Right lobe of liver (tissue), 4 donors: ENCODE data around the gene HOXA11.

Source experiments
- POLR2A ChIP-seq: fragments of 450-650 bp; IDR thresholded peaks from one replicate; pipeline ENCODE4 v1.6.1; 2017; ENCODE audit warnings: antibody characterized with exemption, mild to moderate bottlenecking
- TF ChIP-seq, protein P1 (sequence below), 4 donors: fragments of 200-600 bp in 3 of 4; fragments of 450-650 bp in 1 of 4; IDR thresholded peaks; one replicate each; pipeline versions ENCODE4 v1.5.1 to v1.8.0; 2016 to 2022; ENCODE audit warnings: antibody characterized with exemption in 4 of 4, mild to moderate bottlenecking in 2 of 4
- donor health status: DM: no; HTN: no; CAD: no.
- donor health status: DM: no; HTN: no; CAD: no.
- donor health status: DM: no; HTN: yes; CAD: no.

DNA sequence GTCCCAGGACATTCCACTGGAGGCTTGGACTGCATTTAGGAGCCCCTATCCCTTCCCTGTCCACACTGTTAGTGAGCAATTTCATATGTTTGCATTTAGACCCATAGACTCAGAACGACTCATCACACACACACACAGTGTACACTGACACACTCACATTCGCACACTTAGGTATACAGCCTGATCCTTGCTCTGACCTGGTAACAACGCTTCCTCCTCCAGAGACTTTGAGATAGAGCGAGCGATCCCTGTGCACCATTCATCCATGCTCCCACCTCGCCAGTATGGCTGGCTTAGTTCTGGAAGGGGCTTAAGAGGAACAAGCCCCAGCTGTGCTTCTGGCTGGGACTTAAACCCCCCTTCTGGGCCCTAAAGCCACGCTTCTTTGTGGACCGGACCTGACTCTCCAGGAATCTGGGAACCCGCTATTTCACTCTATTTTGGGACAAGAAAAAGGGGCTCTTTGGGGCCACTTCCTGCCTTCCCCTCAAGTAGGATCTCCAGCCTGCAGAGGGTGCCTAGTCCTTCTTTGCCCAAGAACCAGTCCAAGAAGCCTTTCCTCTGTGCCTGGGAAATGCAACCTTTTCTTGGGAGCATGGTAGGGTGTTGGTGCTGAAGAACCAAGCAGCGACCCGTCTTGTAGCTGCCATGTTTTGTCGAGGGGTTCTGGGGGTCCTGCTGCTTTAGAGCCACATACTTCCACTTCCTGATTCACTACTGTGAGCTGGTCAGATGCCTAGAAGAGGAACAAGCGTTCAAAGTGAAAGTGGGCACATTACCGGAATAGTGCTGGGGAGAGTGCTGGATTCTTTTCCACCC, 15.9 kb upstream of the HOXA11 start:
- TF ChIP-seq, protein P1, sequence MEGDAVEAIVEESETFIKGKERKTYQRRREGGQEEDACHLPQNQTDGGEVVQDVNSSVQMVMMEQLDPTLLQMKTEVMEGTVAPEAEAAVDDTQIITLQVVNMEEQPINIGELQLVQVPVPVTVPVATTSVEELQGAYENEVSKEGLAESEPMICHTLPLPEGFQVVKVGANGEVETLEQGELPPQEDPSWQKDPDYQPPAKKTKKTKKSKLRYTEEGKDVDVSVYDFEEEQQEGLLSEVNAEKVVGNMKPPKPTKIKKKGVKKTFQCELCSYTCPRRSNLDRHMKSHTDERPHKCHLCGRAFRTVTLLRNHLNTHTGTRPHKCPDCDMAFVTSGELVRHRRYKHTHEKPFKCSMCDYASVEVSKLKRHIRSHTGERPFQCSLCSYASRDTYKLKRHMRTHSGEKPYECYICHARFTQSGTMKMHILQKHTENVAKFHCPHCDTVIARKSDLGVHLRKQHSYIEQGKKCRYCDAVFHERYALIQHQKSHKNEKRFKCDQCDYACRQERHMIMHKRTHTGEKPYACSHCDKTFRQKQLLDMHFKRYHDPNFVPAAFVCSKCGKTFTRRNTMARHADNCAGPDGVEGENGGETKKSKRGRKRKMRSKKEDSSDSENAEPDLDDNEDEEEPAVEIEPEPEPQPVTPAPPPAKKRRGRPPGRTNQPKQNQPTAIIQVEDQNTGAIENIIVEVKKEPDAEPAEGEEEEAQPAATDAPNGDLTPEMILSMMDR (IDR thresholded peaks at IDR 0.05), result no peak
- no peak for TF ChIP-seq POLR2A
